NCI-H1930 (cell line): Measurements from ENCODE around the gene ACY1.
"Not testable (repeated sequence)": the region's sequence is repeated elsewhere in the genome, so short reads cannot be mapped to it uniquely, and the experiment has no call there.

Source experiments
- DNase-seq, 2 experiments: peaks; one replicate each; lab custom pipeline; 2025; lab: John Stamatoyannopoulos, UW

ACY1 gene

DNA sequence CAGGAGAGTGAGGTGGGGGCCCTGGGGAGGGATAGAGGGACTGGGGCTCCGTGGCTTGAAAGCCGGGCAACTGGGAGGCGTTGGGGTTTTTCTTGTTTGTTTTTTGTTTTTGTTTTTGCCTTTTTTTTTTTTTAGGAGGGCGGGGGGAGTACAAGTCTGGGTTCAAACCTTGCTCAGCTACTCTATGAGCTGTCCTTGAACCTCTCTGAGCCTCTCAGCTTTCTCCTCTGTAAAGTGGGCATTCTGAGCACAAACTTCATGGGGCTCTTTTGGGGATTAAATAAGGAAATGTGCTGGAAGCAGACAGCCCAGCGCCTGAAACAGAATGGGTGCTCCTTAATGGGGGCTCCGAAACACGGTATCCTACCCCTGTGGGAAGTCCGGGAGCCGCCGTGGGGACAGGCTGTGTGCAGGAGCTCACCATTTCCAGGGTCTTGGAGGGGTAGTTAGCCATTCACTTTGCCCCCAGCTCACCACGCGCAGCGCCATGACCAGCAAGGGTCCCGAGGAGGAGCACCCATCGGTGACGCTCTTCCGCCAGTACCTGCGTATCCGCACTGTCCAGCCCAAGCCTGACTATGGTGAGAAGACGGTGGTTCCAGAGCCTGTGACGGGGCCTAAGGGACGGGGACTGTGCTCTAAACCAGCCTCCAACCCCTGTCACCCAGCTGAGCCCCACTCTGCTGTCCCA lies 388 bp downstream of the ACY1 start:
- DNase-seq: no peak

DNA sequence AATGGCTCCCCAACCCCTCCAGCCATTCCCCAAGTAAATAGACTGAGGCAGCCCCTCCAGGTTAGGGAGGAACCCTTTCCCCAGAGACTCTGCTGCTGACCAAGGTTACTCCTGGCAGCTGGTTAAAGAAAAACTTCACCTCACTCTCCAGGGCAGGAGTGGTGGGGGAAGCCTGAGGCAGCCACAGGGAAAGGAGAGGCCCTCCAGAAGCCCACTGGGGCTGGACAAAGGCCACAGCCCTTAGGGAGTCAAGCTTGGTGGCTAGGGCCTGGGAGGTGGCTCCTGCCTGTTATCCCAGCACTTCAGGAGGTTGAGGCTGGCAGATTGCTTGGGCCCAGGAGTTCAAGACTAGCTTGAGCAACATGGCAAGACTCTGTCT lies 923 bp downstream of the ACY1 start:
- no peak for DNase-seq

DNA sequence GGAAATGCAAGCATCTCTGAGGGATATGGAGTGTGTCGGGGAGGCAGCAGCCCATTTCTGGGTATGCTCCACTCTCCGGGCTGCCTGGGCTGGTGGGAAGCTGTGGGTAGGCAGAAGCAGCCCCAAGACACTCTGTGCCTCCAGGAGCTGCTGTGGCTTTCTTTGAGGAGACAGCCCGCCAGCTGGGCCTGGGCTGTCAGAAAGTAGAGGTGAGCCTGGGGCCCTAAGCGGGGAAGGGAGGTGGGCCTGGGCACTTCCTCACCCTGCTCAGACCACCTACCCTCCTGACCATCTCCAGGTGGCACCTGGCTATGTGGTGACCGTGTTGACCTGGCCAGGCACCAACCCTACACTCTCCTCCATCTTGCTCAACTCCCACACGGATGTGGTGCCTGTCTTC lies 1.7 kb downstream of the ACY1 start:
- no peak for DNase-seq

DNA sequence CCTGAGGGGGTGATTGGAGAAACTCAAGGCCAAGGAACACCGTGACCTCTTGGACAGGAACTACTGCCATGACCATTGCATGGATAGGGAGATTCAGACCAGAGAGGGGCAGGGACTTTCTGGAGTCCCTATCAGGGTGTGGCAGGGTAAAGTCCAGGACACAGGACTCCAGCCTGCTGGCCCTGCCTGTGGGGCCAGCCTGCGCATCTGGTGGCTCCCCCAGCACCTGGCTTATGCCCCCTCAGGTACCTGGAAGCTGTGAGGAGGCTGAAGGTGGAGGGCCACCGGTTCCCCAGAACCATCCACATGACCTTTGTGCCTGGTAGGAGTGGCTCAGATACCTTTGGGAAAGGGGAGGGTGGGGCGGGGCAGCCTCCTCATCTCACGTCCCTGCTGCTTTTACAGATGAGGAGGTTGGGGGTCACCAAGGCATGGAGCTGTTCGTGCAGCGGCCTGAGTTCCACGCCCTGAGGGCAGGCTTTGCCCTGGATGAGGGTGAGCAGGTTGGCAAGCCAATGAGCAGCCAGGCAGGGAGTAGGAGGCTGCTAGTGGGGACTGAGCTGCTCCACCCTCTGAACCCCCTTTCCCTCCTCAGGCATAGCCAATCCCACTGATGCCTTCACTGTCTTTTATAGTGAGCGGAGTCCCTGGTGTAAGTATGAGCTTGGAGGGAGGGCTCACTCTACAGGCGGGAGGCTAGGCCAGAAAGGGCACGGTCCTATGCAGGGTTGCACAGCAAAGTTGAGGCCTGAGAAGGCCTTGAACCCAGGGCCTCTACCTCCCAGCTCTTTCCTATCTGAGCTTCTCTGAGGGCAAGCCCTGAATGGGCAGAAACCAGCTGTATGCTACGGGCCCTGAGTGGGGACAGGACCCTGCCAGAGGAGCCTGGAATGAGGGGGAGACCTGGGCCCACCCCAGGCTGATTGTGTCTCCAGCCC lies 2.9 kb downstream of the ACY1 start:
- no peak for DNase-seq

DNA sequence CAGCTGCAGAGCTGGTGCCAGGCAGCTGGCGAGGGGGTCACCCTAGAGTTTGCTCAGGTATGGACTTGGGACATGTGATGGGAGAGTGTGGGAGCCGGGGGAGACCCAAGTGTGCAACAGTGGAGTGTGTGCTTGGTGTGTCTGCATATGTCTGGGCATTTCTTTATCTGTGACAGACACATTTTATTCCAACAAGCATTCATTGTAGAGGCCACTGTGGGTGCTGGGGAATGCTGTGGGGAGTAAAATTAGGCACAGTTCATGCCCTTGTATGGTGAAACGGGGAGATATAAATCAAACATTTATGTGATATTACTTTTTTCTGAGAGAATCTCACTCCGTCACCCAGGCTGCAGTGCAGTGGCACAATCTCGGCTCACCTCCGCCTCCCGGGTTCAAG lies 4.2 kb downstream of the ACY1 start:
- no peak for DNase-seq

DNA sequence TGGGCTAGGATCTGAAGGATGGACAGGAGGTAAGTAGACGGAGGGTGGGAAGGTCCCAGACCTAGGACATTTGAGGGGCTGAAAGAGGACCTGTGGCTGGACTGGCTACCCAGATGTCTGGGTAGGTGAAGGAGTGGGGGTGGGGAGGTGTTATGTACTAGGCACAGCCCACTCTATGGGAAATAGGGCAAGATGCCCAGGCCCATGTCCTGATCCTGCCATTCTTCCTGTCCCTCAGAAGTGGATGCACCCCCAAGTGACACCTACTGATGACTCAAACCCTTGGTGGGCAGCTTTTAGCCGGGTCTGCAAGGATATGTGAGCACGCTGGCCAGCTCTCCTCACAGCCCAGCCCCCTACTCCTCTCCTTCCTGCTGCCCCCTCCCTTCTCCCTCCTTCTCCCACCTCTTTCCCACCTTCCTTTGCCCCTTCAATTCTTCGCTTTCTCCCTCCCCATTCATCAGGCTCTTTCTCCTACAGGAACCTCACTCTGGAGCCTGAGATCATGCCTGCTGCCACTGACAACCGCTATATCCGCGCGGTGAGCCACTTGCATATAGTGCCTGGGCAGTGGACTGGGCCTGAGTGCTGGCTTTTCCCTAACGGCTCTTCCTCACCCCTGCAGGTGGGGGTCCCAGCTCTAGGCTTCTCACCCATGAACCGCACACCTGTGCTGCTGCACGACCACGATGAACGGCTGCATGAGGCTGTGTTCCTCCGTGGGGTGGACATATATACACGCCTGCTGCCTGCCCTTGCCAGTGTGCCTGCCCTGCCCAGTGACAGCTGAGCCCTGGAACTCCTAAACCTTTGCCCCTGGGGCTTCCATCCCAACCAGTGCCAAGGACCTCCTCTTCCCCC lies 5.2 kb downstream of the ACY1 start:
- DNase-seq: no peak

DNA sequence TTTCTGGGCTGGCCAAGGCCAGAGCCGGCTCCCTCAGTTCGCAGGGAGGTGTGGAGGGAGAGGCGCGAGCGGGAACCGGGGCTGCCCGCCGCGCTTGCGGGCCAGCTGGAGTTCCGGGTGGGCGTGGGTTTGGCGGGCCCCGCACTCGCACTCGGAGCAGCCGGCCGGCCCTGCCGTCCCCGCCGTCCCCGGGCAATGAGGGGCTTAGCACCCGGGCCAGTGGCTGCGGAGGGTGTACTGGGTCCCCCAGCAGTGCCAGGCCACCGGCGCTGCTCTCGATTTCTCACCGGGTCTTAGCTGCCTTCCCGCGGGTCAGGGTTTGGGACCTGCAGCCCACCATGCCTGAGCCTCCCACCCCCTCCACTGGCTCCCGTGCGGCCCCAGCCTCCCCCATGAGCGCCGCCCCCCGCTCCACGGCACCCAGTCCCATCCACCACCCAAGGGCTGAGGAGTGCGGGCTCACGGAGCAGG lies 7.2 kb downstream of the ACY1 start:
- DNase-seq: not testable (repeated sequence)

DNA sequence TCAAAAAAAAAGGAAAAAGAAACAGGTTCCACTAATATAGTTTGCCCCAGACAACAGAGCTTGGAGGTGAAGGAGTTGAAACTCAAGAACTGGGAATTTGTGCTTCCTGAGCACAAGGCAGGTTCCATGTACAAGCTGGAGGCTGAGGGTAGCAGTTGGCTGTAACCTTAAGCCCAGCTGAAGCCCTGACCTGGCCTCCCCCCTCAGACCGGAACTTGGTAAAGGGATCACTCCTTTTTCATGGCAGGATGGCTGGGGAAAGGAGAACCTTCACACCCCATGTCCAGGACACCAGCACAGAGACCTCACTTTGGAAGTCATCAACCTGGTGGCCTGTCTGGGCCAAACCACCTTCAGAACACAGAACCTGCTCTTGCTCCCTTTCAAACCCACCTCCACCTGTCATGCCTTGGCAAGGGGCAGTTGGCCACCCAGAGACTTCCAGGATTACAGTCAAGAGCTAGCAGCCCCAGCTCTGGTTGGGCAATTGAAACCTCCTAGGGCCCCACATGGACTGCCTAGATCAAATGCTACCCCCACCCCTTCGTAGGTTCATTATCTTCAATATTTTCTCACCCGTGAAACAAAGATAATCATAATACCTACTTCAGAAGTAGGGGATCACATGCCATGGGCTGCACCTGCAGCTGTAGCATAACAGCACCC lies 8.8 kb downstream of the ACY1 start:
- DNase-seq: no peak

DNA sequence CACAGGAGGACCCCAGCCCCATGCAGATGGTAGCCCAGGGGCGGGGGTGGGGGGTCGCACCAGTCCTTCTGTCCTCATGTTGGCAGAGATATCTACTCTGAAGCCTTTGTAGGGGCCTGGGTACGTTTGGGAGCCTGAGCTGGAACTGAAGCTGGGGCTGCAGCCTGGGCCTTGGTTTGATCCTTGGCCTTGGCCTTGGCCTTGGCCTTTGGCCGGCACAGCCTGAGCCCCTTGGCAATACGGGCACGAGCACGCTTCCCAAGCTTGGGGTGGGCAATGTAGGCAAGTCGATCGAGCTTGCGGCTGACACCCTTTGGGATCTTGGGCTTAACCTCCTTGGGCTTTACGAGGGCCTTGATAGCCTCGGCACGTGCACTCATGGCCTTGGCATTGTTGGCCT lies 10.3 kb downstream of the ACY1 start:
- DNase-seq: not testable (repeated sequence)

DNA sequence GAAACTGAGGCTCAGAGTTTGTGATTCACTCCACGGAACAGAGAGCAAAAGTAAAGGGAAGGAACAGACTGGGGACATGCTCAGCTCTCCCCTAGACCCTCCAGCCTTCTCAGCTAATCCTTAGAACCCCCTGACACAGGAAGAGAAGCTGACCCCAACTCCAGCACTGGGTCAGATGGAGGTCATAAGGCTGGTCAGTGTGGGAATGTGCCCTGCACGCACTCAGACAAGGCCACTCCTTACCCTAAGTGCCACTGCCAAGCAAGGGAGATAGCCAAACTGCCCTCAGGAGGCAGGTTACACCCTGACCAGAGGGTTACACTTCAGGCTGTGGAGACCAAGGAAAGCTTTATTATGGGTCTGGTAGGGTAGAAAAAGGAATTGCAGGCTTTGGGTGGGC lies 11.2 kb downstream of the ACY1 start:
- DNase-seq: no peak

DNA sequence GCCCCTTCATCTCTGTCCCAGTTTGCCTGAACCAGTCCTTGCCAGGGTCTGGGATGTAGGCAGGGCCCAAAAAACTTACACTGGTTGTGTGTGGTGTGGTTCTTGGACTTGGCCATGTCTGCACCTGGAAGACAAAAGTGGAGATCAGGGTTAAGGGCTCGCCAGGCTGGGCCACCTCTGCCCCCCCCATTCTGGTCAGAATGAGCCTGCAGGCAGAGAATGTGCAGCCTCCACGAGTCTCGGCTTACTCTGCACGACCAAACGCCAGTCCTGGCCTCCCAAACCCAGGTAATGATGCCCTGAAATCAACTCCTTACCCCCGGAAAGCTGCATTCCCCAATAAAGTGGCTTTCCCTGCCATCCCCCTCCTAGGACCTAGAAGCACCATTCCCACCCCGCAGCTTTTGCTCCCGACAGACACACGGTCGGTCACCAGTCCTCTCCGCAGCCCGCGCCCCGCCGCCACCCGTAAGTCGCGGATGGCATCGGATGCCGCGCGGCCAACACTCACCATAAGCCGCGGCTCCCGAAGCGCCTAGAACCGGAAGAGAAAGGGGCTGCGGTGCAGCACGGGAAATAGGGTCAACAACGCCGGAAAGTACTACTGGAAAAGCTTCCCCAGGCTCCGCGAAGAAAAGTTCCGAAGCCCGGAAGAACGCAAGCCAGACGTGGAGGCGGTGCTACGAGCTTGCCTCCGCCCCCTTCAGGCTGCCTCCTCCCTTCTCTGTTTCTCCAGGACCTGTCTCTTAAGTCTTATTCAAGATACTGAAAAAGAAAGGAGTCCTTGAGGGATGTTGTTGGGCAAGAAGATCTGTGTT lies 12.2 kb downstream of the ACY1 start, which contains the start of gene RPL29:
Gene RPL29, minus strand, starts transcription at position 550 of the 818 bp plus-strand sequence. Its CDS starts 434 bp downstream, at position 116.
- peak; percentile 76 to 83 for DNase-seq

DNA sequence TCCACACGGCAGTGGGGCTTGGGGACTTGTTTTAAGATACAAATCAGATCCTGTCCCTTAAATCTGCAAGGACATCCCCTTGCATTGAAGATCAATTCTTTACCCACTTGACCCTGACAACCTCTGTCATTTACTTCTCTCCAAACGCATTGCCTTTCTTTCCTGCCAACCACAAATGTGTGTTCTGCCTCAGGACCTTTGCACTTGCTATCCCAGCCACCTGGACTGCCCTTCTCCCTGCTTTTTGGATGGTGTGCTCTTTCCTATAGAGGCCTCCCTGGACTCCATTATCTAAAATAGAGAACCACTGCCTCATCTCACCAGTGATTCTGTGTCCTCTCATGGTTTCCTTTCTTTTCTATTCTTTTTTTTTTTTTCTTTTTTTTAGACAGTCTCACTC lies 13.8 kb downstream of the ACY1 start:
- DNase-seq: no peak

DNA sequence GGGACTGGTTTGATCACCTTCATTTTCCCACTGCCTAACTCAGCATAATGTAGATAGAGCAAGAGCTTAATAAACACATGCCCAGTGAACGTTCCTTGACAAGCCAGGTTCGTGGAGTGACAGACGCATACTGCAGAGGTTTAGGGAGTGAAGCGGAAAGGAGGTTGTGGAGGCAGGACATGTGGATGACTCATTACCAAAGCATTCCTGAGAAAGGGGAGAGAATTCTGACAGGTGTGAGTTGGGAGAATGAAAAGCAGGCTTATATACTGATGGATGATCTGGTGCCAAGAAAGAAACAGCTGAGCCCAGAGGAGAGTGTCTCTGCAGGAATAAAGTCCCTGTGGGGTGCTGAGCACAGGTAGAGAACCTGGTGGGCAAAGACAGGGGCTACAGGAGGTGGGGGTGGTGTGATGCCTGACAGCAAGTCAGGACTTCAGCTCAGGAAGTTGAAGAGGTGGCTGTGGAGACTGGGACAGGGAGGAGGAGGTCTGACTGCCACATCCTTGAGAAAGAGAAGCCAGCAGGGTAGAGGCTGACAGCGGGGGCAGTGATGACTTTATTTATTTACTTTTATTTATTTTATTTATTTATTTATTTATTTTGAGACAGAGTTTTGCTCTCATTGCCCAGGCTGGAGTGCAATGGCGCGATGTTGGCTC lies 14.7 kb downstream of the ACY1 start:
- DNase-seq: no peak

DNA sequence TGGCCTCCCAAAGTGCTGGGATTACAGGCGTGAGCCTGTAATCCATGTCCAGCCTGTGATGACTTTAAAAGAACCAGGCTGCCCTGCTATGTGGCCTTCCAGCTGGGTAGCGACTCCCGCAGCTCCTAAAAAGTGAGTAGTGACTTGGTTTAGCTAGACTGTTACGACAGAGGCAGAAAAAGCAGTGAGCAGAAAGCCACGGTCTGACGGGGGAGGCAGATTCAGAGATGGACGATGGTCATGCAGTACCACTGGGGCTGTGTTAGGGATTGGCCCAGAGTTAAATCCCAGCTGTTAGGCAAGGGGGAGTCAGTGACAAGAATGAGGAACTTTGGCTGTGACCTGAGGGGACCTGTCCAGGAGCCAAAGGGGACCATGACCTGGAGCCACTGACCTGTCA lies 15.4 kb downstream of the ACY1 start:
- DNase-seq: no peak

DNA sequence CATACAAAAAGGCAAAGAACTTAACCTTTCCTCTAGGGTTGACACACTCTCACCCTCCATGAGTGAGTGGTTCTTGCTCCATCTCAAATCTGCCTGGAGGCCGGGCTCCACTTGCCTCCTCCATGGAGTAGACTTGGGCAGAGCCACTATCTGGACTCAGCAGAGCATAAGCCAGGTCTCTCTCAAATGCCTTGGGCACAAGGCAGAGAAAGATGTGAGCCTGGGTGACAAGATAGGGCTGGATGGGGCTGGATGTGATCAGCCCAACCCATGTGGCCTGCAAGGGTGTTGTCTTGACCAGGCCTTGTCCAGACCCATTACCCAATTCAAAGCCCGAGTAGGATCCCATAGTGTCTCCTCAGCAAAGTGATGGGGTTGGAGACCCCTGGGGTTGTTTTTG lies 16.5 kb downstream of the ACY1 start:
- DNase-seq: no peak

DNA sequence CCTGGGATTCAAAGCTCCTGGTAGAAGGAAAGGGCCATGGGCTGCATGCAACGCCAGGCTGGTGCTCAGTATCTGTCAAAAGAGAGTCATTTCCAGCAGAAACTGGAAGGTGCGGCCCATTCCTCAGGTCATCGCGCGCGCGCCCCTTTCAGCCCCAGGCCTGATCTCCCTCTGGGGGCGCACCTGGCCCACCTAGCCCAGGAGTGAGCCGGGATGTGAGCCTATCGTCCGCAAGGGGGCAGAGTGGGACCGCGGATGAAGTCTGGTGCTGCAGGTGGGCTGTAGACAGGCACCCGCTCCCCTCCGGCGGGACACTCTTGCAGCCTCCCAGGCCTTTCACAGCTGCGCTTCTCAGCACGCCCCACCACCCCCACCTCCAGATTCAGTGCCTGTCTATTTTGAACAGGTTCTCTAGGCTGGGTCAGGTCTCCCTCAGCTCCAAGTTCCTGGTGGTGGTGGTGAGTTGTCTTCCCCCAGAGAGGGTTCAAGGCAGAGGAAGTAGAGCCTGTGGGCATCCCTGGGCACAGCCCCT lies 18.2 kb downstream of the ACY1 start:
- peak; percentile 50 to 56 for DNase-seq

DNA sequence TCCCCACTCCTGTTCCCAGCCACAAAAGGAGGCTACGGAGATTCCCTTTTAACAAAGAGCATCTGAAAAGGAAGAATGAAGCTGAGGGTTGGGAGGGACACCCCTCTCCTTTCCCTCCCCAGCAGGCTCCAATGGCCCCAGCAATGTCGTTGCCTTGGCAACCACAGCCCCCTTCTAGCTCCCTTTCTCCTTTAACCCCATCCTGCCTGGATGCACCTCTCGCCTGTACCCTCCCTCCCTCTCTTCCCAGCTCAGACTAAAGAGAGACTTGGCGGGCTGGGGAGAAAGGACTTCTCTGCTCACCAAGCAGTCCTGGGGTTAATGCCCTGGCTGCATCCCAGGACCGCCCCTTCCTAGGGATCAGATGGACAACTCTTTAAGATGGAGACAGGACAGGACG lies 19.4 kb downstream of the ACY1 start:
- DNase-seq: no peak

DNA sequence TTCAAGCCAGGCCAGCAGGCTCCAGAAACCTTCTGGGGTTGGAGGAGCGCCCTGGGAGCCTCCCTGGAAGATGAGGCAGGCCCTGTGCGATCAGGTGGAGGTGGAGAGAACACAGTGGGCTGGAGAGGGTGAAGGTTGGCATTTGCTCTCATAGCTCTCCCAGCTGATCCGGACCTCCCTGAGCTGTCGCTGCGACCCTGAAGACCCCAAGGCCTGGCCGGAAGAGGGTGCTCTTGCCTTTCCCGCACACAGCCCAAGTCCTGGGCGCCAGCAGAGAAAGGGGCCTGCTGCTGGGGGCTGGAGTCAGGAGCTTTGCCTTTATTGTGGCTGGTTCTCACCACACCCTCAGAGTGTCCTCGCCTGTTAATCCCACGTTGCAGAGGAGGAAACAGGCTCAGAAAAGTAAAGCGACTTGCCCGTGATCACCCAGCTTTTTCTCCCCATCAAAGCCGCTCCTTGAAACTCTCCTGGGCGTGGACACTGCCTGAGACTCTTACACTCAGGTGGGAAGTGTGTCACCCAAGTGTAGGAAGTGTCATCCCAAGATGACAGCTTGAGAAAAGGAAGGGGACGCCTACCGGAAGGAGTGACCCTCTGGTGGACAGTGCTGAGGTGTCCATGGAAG lies 20.9 kb downstream of the ACY1 start:
- peak in 1 of 2 experiments; percentile 9 for DNase-seq

DNA sequence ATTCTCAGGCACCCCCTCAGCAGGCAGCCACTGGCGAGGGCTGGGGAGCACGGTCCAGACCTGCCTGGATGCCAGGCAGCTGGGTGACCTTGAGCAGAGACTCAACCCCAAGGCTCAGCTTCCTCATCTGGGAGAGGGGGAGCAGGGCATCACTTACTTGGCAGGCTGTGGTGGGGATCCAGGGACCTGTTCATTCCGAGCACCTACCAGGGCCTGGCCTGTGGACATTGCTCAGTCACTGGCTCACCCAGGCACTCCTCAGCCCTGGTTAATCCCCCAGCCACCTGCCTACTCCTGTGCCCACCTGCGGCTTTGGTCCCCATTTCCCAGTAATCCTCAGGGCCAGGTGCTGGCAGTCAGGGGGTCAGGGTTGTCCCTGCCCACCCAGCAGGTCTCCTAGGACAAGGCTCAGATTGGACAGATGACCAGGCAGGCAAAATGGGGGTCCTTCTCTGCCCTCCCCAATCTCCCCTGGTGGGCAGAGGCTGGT lies 21.6 kb downstream of the ACY1 start:
- DNase-seq: no peak
